HEK293T (cell line): ENCODE results near the gene ADIRF.
"Not testable (repeated sequence)": the region's sequence is repeated elsewhere in the genome, so short reads cannot be mapped to it uniquely, and the experiment has no call there.

ENCODE experiments used
- CTCF ChIA-PET: fragments of 350-600 bp; formaldehyde crosslinking; extraction: SDS; loops from one replicate; lab custom pipeline; 2021; ENCODE audit warnings: antibody characterized with exemption, inconsistent platforms; lab: Yijun Ruan, JAX
- POLR2A ChIA-PET: fragments of 350-600 bp; formaldehyde crosslinking; extraction: SDS; loops from one replicate; lab custom pipeline; 2020; ENCODE audit warnings: antibody characterized with exemption, inconsistent platforms; lab: Yijun Ruan, JAX
- DNase-seq: peaks from one replicate; pipeline ENCODE4 v3.0.0; 2012; ENCODE audit warnings: mixed read lengths; ENCODE audit errors: extremely low spot score
- ARNT ChIP-seq: fragments of 450-650 bp; IDR thresholded peaks from 2 replicates; pipeline ENCODE4 v1.6.1; 2017; ENCODE audit warnings: mild to moderate bottlenecking
- BHLHE40 ChIP-seq: fragments of 450-650 bp; IDR thresholded peaks from 2 replicates; pipeline ENCODE4 v1.6.1; 2016; ENCODE audit warnings: mild to moderate bottlenecking, moderate library complexity, borderline replicate concordance
- CTBP1 ChIP-seq: fragments of 450-650 bp; IDR thresholded peaks from 2 replicates; pipeline ENCODE4 v1.6.1; 2016; ENCODE audit warnings: borderline replicate concordance
- ELF4 ChIP-seq: fragments of 450-650 bp; IDR thresholded peaks from 2 replicates; pipeline ENCODE4 v1.6.1; 2017; ENCODE audit warnings: antibody characterized with exemption
- FOXA1 ChIP-seq: fragments of 450-650 bp; IDR thresholded peaks from 2 replicates; pipeline ENCODE4 v1.6.1; 2016; ENCODE audit warnings: mild to moderate bottlenecking
- FOXK2 ChIP-seq: fragments of 450-650 bp; IDR thresholded peaks from 2 replicates; pipeline ENCODE4 v1.6.1; 2016; ENCODE audit warnings: mild to moderate bottlenecking
- FOXM1 ChIP-seq: fragments of 450-650 bp; IDR thresholded peaks from 2 replicates; pipeline ENCODE4 v1.6.1; 2017; ENCODE audit warnings: mild to moderate bottlenecking, borderline replicate concordance
- HDGF ChIP-seq: fragments of 450-650 bp; IDR thresholded peaks from 2 replicates; pipeline ENCODE4 v1.6.1; 2017; ENCODE audit warnings: antibody characterized with exemption, borderline replicate concordance
- L3MBTL2 ChIP-seq: fragments of 450-650 bp; conservative IDR thresholded peaks from 2 replicates; pipeline ENCODE4 v1.6.1; 2016; ENCODE audit warnings: mild to moderate bottlenecking
- LEF1 ChIP-seq: fragments of 450-650 bp; IDR thresholded peaks from 2 replicates; pipeline ENCODE4 v1.6.1; 2017; ENCODE audit warnings: mild to moderate bottlenecking, borderline replicate concordance
- NFRKB ChIP-seq: fragments of 450-650 bp; IDR thresholded peaks from 2 replicates; pipeline ENCODE4 v1.6.1; 2016; ENCODE audit warnings: mild to moderate bottlenecking, moderate library complexity
- PKNOX1 ChIP-seq: fragments of 450-650 bp; IDR thresholded peaks from 2 replicates; pipeline ENCODE4 v1.6.1; 2016
- SP1 ChIP-seq: fragments of 450-650 bp; IDR thresholded peaks from 2 replicates; pipeline ENCODE4 v1.6.1; 2017
- SUZ12 ChIP-seq: fragments of 450-650 bp; IDR thresholded peaks from 2 replicates; pipeline ENCODE4 v1.6.1; 2016; ENCODE audit warnings: mild to moderate bottlenecking
- TARDBP ChIP-seq: fragments of 450-650 bp; IDR thresholded peaks from 2 replicates; pipeline ENCODE4 v1.6.1; 2016
- ZNF384 ChIP-seq: fragments of 450-650 bp; IDR thresholded peaks from 2 replicates; pipeline ENCODE4 v1.6.1; 2016

Gene ADIRF

GRCh38 chr10:86936661-86937501, 31.4 kb upstream of the ADIRF start:
- no peak for DNase-seq
- ChIA-PET POLR2A (no interaction called here), CTCF (interaction anchor here (0.6 to 0.9 kb wide), 2 partner anchors 30 to 105 kb away, joined by 3 to 7 read pairs; no protein-coding TSS in a partner anchor)
- TF ChIP-seq ARNT: no peak
- TF ChIP-seq LEF1: no peak
- no peak for TF ChIP-seq FOXK2
- no peak for TF ChIP-seq ZNF384
- no peak for TF ChIP-seq TARDBP
- no peak for TF ChIP-seq NFRKB
- TF ChIP-seq FOXM1: no peak
- no peak for TF ChIP-seq SP1
- no peak for TF ChIP-seq BHLHE40
- TF ChIP-seq FOXA1: no peak
- no peak for TF ChIP-seq HDGF
- no peak for TF ChIP-seq CTBP1
- TF ChIP-seq SUZ12: no peak
- no peak for TF ChIP-seq PKNOX1
- TF ChIP-seq L3MBTL2: no peak
- TF ChIP-seq ELF4: no peak

GRCh38 chr10:86937502-86938154, 30.7 kb upstream of the ADIRF start:
- ChIA-PET POLR2A (no interaction called here), CTCF (interaction anchor here (0.6 to 0.9 kb wide), 3 partner anchors 27 to 104 kb away, joined by 3 to 7 read pairs (median 3); no protein-coding TSS in a partner anchor)
- no peak for TF ChIP-seq ELF4
- TF ChIP-seq NFRKB: no peak
- TF ChIP-seq CTBP1: no peak
- no peak for TF ChIP-seq SUZ12
- no peak for TF ChIP-seq BHLHE40
- no peak for TF ChIP-seq PKNOX1
- no peak for TF ChIP-seq SP1
- TF ChIP-seq FOXK2: no peak
- no peak for TF ChIP-seq HDGF
- TF ChIP-seq FOXM1: no peak
- no peak for TF ChIP-seq L3MBTL2
- TF ChIP-seq ZNF384: no peak
- no peak for DNase-seq

- DNase-seq: no peak
- ChIA-PET CTCF (interaction anchor here (0.6 to 1.1 kb wide), 3 partner anchors 9 to 1077 kb away, joined by 3 to 5 read pairs (median 3); no protein-coding TSS in a partner anchor), POLR2A (no interaction called here)
- no peak for TF ChIP-seq ARNT
- TF ChIP-seq NFRKB: no peak
- no peak for TF ChIP-seq CTBP1
- TF ChIP-seq LEF1: no peak
- no peak for TF ChIP-seq SUZ12
- no peak for TF ChIP-seq ZNF384
- TF ChIP-seq ELF4: no peak
- TF ChIP-seq FOXM1: no peak
- TF ChIP-seq FOXA1: no peak
- no peak for TF ChIP-seq HDGF
- TF ChIP-seq SP1: no peak
- TF ChIP-seq BHLHE40: no peak
- TF ChIP-seq PKNOX1: no peak
- TF ChIP-seq L3MBTL2: no peak
- TF ChIP-seq TARDBP: no peak
- TF ChIP-seq FOXK2: no peak
Measured at GRCh38 chr10:86938260-86938659, 30.0 kb upstream of the ADIRF start.

DNA sequence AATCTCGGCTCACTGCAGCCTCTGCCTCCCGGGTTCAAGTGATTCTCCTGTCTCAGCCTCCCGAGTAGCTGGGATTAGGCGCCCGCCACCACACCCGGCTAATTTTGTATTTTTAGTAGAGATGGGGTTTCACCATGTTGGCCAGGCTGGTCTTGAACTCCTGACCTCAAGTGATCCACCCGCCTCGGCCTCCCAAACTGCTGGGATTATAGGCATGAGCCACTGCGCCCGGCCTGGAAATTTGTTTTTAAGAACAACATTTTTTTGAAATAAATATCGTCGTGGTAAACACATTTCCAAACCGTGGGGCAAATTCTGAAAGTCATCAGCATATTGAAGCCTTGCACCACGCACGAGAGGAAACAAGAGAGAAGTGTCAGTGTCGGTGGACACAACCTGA, 28.2 kb upstream of the ADIRF start:
- POLR2A ChIA-PET, DNase-seq: not testable (repeated sequence)
- CTCF ChIA-PET: interaction anchor here (0.6 to 1.6 kb wide), 9 partner anchors 8 to 318 kb away, joined by 3 to 10 read pairs (median 4); partner anchors contain the start of gene SNCG

DNA sequence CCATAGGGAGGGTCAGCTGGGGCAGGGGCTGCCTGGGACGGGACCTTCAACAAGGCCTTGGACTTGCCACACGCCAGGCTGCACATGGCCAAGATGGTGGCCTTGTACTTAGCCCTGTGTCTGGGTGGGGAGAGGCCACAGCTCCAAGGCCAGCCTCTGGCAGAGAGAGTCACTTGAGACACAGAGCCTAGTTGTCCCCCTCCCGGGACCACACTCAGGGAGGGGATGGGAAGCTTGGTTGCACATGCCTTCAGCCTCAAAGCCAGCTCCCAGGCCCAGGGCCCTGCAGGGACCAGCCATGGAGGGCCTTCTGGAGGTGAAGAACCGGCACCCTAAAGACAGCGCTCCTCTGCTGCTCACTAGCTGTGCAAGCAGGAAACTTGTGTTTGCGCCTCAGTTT, 27.6 kb upstream of the ADIRF start:
- ChIA-PET CTCF (no interaction called here), POLR2A (no interaction called here)
- TF ChIP-seq FOXK2 (no peak), HDGF (no peak), TARDBP (no peak), FOXM1 (no peak), PKNOX1 (no peak), BHLHE40 (no peak), SP1 (no peak), L3MBTL2 (no peak), FOXA1 (no peak), ZNF384 (no peak), NFRKB (no peak)
- DNase-seq: no peak
